DND-41 (cell line): ENCODE data around the gene STEAP3.

Source experiments
- ATAC-seq: fragments of 200-7000 bp; cut with Tn5 transposase; 3 replicates; pipeline ENCODE4 v1.9.1; 2021; ENCODE audit warnings: low read depth; ENCODE audit not compliant: insufficient read depth
- DNase-seq: peaks from one replicate; pipeline ENCODE4 v3.0.0-alpha.2; 2020
- H2AFZ ChIP-seq: 2 replicates; pipeline ENCODE4 v1.6.0; 2012; ENCODE audit warnings: low read depth, low read length
- H3K27ac ChIP-seq: 2 replicates; pipeline ENCODE4 v1.5.1; 2012; ENCODE audit warnings: low read length, inconsistent platforms
- H3K27me3 ChIP-seq: fragments of 200-600 bp; sonication (generic); 2 replicates; pipeline ENCODE4 v1.6.0; 2012; ENCODE audit warnings: low read length, mild to moderate bottlenecking, inconsistent platforms; ENCODE audit not compliant: insufficient read depth, poor library complexity
- H3K36me3 ChIP-seq: 2 replicates; pipeline ENCODE4 v1.5.1; 2012; ENCODE audit warnings: low read length, inconsistent platforms; ENCODE audit not compliant: insufficient read depth
- H3K4me1 ChIP-seq: 2 replicates; pipeline ENCODE4 v1.5.1; 2012; ENCODE audit warnings: mild to moderate bottlenecking, low read length; ENCODE audit not compliant: insufficient read depth
- H3K4me2 ChIP-seq: 2 replicates; pipeline ENCODE4 v1.6.0; 2012; ENCODE audit warnings: mild to moderate bottlenecking, moderate library complexity, low read length, inconsistent platforms; ENCODE audit not compliant: insufficient read depth
- H3K4me3 ChIP-seq, 2 experiments: fragments of 200-600 bp in 1 of 2; shearing (Covaris generic) in 1 of 2; 2 replicates each; pipeline ENCODE4 v1.5.1; 2012 to 2016; ENCODE audit warnings: inconsistent platforms in 2 of 2, low read length in 2 of 2, mild to moderate bottlenecking in 2 of 2, low read depth in 1 of 2, moderate library complexity in 1 of 2
- H3K79me2 ChIP-seq: 2 replicates; pipeline ENCODE4 v1.6.0; 2012; ENCODE audit warnings: low read length, inconsistent platforms; ENCODE audit not compliant: insufficient read depth
- H3K9ac ChIP-seq: 2 replicates; pipeline ENCODE4 v1.6.0; 2012; ENCODE audit warnings: low read depth, mild to moderate bottlenecking, inconsistent platforms, low read length, moderate library complexity
- H3K9me3 ChIP-seq: 2 replicates; pipeline ENCODE4 v1.5.1; 2012; ENCODE audit warnings: low read length, moderate library complexity, mild to moderate bottlenecking, inconsistent platforms; ENCODE audit not compliant: insufficient read depth, severe bottlenecking
- H4K20me1 ChIP-seq: 2 replicates; pipeline ENCODE4 v1.6.0; 2012; ENCODE audit warnings: low read length; ENCODE audit not compliant: insufficient read depth
- EZH2 ChIP-seq: IDR thresholded peaks from 3 replicates; pipeline ENCODE4 v1.6.1; 2012; ENCODE audit warnings: borderline replicate concordance, low read depth, mild to moderate bottlenecking, moderate library complexity, low read length, inconsistent platforms; ENCODE audit not compliant: severe bottlenecking
- TF ChIP-seq, protein P1 (sequence below): IDR thresholded peaks from 2 replicates; pipeline ENCODE4 v1.5.1; 2012; ENCODE audit warnings: borderline replicate concordance, low read length, moderate library complexity, mild to moderate bottlenecking; ENCODE audit not compliant: poor library complexity, severe bottlenecking; ENCODE audit errors: extremely low read depth

The STEAP3 gene

DNA sequence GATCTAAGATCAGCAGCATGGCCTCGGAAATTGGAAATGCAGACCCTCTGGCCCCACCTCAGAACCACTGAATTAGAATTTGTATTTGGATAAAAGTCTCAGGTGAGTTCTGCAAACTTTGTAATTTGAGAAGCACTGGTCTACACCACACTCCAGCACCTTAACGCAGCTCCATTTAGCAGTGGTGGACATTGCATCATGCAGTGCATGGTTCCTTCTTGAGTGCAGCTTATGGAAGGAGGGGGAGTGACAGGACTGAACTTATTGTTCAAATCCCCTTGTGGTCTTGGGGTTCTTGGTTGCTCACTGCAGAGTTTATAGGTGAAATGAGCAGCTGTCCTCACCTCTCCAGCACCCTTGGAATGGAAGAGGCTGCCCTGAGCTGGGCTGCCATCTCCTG is 17.4 kb upstream of the STEAP3 start:
- no peaks in the 10 kb centered on the region; the same call in 1 of the 2 replicates for H4K20me1 ChIP-seq
- ATAC-seq = no peak
- no peaks in the 10 kb centered on the region for H3K4me1 ChIP-seq

DNA sequence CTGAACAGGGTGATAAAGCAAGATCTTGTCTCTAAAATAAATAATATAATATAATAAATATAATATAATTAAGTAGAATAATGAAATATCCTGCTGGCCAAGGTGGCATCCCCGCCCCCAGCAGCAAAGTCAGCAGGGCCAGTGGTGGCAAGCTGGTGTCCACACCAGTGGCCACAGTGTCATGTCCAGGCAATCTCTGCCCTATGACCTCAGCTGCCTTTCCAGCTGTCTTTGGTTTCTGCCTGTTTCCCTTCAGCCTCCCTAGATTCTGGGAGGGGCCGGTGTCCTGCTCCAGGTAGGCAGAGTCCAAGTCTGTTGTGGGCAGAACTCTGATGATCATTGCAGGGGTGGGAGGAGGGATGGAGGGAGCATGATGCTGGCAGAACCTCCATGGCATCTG is 16.2 kb upstream of the STEAP3 start:
- ATAC-seq (no peak), DNase-seq (no peak)
- no peak overlapping the region for H3K4me3 ChIP-seq

More for the DNA sequence above, 17.4 kb upstream of the STEAP3 start:
- Histone ChIP-seq H2AFZ (no peak overlapping the region), H3K4me3 (no peak overlapping the region), H3K9me3 (no peaks in the 10 kb centered on the region), H3K79me2 (no peaks in the 10 kb centered on the region), H3K27ac (no peak overlapping the region), H3K27me3 (peaks cover 14% of the 10 kb centered on the region), H3K36me3 (no peaks in the 10 kb centered on the region), H3K9ac (no peak overlapping the region), H3K4me2 (no peak overlapping the region)
- no peak for DNase-seq
- TF ChIP-seq, protein P1, sequence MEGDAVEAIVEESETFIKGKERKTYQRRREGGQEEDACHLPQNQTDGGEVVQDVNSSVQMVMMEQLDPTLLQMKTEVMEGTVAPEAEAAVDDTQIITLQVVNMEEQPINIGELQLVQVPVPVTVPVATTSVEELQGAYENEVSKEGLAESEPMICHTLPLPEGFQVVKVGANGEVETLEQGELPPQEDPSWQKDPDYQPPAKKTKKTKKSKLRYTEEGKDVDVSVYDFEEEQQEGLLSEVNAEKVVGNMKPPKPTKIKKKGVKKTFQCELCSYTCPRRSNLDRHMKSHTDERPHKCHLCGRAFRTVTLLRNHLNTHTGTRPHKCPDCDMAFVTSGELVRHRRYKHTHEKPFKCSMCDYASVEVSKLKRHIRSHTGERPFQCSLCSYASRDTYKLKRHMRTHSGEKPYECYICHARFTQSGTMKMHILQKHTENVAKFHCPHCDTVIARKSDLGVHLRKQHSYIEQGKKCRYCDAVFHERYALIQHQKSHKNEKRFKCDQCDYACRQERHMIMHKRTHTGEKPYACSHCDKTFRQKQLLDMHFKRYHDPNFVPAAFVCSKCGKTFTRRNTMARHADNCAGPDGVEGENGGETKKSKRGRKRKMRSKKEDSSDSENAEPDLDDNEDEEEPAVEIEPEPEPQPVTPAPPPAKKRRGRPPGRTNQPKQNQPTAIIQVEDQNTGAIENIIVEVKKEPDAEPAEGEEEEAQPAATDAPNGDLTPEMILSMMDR = no peak
- TF ChIP-seq EZH2 = no peak

DNA sequence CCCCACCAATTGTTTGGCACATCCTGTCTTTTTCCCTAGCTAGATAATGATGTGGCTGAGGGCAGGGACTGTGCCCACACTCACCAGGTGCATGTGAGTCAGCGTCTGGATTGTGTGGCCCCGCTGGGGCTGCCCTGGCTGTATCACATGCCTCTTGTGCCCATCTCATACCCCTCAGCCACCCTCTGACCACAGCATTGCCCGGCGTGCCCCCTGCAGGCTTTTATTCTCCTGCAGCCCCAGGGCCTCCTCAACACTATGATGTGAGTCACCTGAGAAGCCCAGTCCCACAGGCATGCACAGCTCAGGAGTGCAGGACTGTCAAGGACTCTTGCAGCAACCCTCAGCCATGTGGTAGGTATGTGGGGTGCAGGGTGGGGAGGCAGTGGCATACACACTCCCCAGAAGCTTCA is 14.8 kb upstream of the STEAP3 start:
- DNase-seq = no peak

More for the DNA sequence above, 16.2 kb upstream of the STEAP3 start:
- H3K9ac ChIP-seq = no peak overlapping the region
- no peaks in the 10 kb centered on the region; the same call in 1 of the 2 replicates for H4K20me1 ChIP-seq
- no peak overlapping the region for H3K4me2 ChIP-seq
- H3K4me1 ChIP-seq = no peaks in the 10 kb centered on the region
- no peaks in the 10 kb centered on the region for H3K79me2 ChIP-seq
- no peak overlapping the region for H3K27ac ChIP-seq
- H3K36me3 ChIP-seq = no peaks in the 10 kb centered on the region
- no peak for TF ChIP-seq EZH2
- TF ChIP-seq, protein P1 = no peak
- no peak overlapping the region for H2AFZ ChIP-seq
- peaks cover 16% of the 10 kb centered on the region for H3K27me3 ChIP-seq
- H3K9me3 ChIP-seq = no peaks in the 10 kb centered on the region

More for the DNA sequence above, 14.8 kb upstream of the STEAP3 start:
- Histone ChIP-seq H3K27ac (no peak overlapping the region), H3K9me3 (no peaks in the 10 kb centered on the region), H3K36me3 (no peaks in the 10 kb centered on the region), H3K9ac (no peak overlapping the region), H3K79me2 (no peaks in the 10 kb centered on the region), H2AFZ (no peak overlapping the region), H3K4me1 (no peaks in the 10 kb centered on the region), H3K4me3 (no peak overlapping the region), H3K4me2 (no peak overlapping the region), H4K20me1 (no peaks in the 10 kb centered on the region; the same call in 1 of the 2 replicates), H3K27me3 (peaks cover 16% of the 10 kb centered on the region)
- TF ChIP-seq, protein P1 = no peak
- TF ChIP-seq EZH2 = no peak
- no peak for ATAC-seq
